Fibroblast of skin of abdomen (primary cell): Measurements from ENCODE around the gene HLA-DQA1. TPM values are rescaled to one million over a fixed set of nuclear protein-coding genes. Genes with fewer than 3 reads are reported as not detected.
"Not testable (repeated sequence)": the region's sequence is repeated elsewhere in the genome, so short reads cannot be mapped to it uniquely, and the experiment has no call there.

Source experiments
- DNase-seq: peaks from one replicate; pipeline ENCODE4 v3.0.0-alpha.2; 2013
- polyA plus RNA-seq, 2 experiments: library from polyadenylated mRNA; unstranded; fragments of 120-200 nt; gene quantifications; one replicate each; pipeline ENCODE4 v1.2.1, GENCODE V29; 2013; ENCODE audit not compliant: insufficient read length in 2 of 2

Gene HLA-DQA1
- polyA plus RNA-seq (2013, experiment 1 of 2; ENCODE audit: insufficient read length): 0.13 TPM
- polyA plus RNA-seq (2013, experiment 2 of 2; ENCODE audit: insufficient read length): not detected

GRCh38 chr6:32637219-32637880, at the start of gene HLA-DQA1:
Gene HLA-DQA1 (plus strand): TSS chr6:32637406. CDS start chr6:32637459, 53 bp downstream.
- DNase-seq: no peak

- DNase-seq: no peak
These were observed 49.0 kb upstream of the HLA-DQA1 start for GRCh38 chr6:32588156-32588555.

GRCh38 chr6:32589596-32590449, 47.4 kb upstream of the HLA-DQA1 start, which contains the start of gene HLA-DRB1:
Gene HLA-DRB1 (minus strand): TSS chr6:32589848. CDS start chr6:32589742, 106 bp downstream.
- DNase-seq: peak; percentile 2

- not testable (repeated sequence) for DNase-seq
These were observed 46.5 kb upstream of the HLA-DQA1 start for GRCh38 chr6:32590713-32591112.

- DNase-seq: no peak
These were observed 40.2 kb upstream of the HLA-DQA1 start for GRCh38 chr6:32597024-32597423.

GRCh38 chr6:32602383-32602782, 34.8 kb upstream of the HLA-DQA1 start:
- DNase-seq: no peak

GRCh38 chr6:32603222-32603621, 34.0 kb upstream of the HLA-DQA1 start:
- no peak for DNase-seq

GRCh38 chr6:32603888-32604287, 33.3 kb upstream of the HLA-DQA1 start:
- DNase-seq: no peak

- DNase-seq: no peak
These were observed 32.8 kb upstream of the HLA-DQA1 start for GRCh38 chr6:32604434-32604877.

- no peak for DNase-seq
These were observed 29.8 kb upstream of the HLA-DQA1 start for GRCh38 chr6:32607263-32607987.

- DNase-seq: no peak
These were observed 29.3 kb upstream of the HLA-DQA1 start for GRCh38 chr6:32607988-32608298.

- DNase-seq: no peak
These were observed 28.8 kb upstream of the HLA-DQA1 start for GRCh38 chr6:32608362-32608761.

GRCh38 chr6:32609391-32609730, 27.8 kb upstream of the HLA-DQA1 start:
- no peak for DNase-seq

- peak; percentile 89 for DNase-seq
These were observed 27.2 kb upstream of the HLA-DQA1 start for GRCh38 chr6:32609731-32610640.

GRCh38 chr6:32610682-32611296, 26.4 kb upstream of the HLA-DQA1 start:
- no peak for DNase-seq

GRCh38 chr6:32613475-32613874, 23.7 kb upstream of the HLA-DQA1 start:
- DNase-seq: no peak

GRCh38 chr6:32614366-32615081, 22.7 kb upstream of the HLA-DQA1 start:
- DNase-seq: no peak

GRCh38 chr6:32615885-32616532, 21.2 kb upstream of the HLA-DQA1 start:
- DNase-seq: no peak

GRCh38 chr6:32617751-32618150, 19.5 kb upstream of the HLA-DQA1 start:
- no peak for DNase-seq

- no peak for DNase-seq
These were observed 15.8 kb upstream of the HLA-DQA1 start for GRCh38 chr6:32621372-32621771.
